ENCODE data around the gene CTAGE1.
"Not testable (repeated sequence)": the region's sequence is repeated elsewhere in the genome, so short reads cannot be mapped to it uniquely, and the experiment has no call there.

Gene CTAGE1

GRCh38 chr18:22417496-22418188, at the start of gene CTAGE1:
TSS of gene CTAGE1 (minus strand) at chr18:22417915. CDS start at chr18:22417811, 104 bp downstream.
- no peak for DNase-seq

GRCh38 chr18:22466608-22467395, 49.1 kb upstream of the CTAGE1 start:
- no peak for DNase-seq

- peak; percentile 48 for DNase-seq
Measured at GRCh38 chr18:22465859-22466457, 48.2 kb upstream of the CTAGE1 start.

- no peak for DNase-seq
Measured at GRCh38 chr18:22463076-22463475, 45.4 kb upstream of the CTAGE1 start.

GRCh38 chr18:22459491-22459890, 41.8 kb upstream of the CTAGE1 start:
- DNase-seq = no peak

GRCh38 chr18:22457524-22457923, 39.8 kb upstream of the CTAGE1 start:
- no peak for DNase-seq

GRCh38 chr18:22456547-22456946, 38.8 kb upstream of the CTAGE1 start:
- DNase-seq = no peak

- DNase-seq = no peak
Measured at GRCh38 chr18:22456116-22456480, 38.4 kb upstream of the CTAGE1 start.

GRCh38 chr18:22455425-22456115, 37.9 kb upstream of the CTAGE1 start:
- no peak for DNase-seq

- DNase-seq = no peak
Measured at GRCh38 chr18:22453315-22453714, 35.6 kb upstream of the CTAGE1 start.

- DNase-seq = no peak
Measured at GRCh38 chr18:22452226-22452668, 34.5 kb upstream of the CTAGE1 start.

- DNase-seq = no peak
Measured at GRCh38 chr18:22451796-22452195, 34.1 kb upstream of the CTAGE1 start.

- not testable (repeated sequence) for DNase-seq
Measured at GRCh38 chr18:22450766-22451165, 33.1 kb upstream of the CTAGE1 start.

- DNase-seq = not testable (repeated sequence)
Measured at GRCh38 chr18:22450318-22450717, 32.6 kb upstream of the CTAGE1 start.

GRCh38 chr18:22449753-22450152, 32.0 kb upstream of the CTAGE1 start:
- not testable (repeated sequence) for DNase-seq

- DNase-seq = no peak
Measured at GRCh38 chr18:22448238-22448637, 30.5 kb upstream of the CTAGE1 start.

GRCh38 chr18:22447792-22448191, 30.1 kb upstream of the CTAGE1 start:
- DNase-seq = no peak

- DNase-seq = no peak
Measured at GRCh38 chr18:22446911-22447310, 29.2 kb upstream of the CTAGE1 start.

GRCh38 chr18:22446325-22446724, 28.6 kb upstream of the CTAGE1 start:
- DNase-seq = no peak

- DNase-seq = no peak
Measured at GRCh38 chr18:22441638-22442037, 23.9 kb upstream of the CTAGE1 start.

GRCh38 chr18:22439447-22439846, 21.7 kb upstream of the CTAGE1 start:
- no peak for DNase-seq

- DNase-seq = no peak
Measured at GRCh38 chr18:22436136-22436535, 18.4 kb upstream of the CTAGE1 start.

- DNase-seq = no peak
Measured at GRCh38 chr18:22434973-22435608, 17.4 kb upstream of the CTAGE1 start.
